Inferior parietal cortex (tissue), 1 donor: Measurements from ENCODE around the gene GFPT2.

Experiments
- DNase-seq: peaks from one replicate; pipeline ENCODE4 v3.0.0-alpha.2; 2016; ENCODE audit errors: extremely low spot score

The GFPT2 gene

DNA sequence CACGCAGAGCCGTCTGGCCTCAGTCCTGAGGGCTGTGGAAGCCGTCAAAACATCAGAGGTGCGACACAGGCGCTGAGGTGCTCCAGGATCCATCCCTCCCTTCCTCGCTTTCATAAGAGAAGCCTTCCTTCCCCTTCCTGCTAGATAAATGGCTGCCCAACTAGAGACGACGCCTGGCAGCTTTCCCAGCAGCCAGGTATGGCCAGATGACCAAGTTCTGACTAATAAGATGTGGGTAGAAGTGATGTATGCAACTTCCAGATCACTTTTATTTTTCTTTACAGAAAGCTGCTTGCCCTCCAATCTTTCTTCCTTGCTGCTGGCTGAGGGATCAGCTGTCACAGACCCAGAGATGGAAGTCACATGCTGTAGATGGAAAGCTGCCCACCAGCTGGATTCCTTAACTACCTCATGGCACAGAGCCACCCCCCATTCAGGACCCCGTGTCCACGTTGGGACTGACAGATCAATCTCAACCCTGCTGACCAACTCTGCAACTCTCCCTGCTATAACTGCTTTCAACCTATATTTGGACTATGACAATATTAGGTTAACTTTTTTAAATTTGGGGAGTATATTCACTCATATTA is 70.0 kb downstream of the GFPT2 start:
- no peak for DNase-seq

DNA sequence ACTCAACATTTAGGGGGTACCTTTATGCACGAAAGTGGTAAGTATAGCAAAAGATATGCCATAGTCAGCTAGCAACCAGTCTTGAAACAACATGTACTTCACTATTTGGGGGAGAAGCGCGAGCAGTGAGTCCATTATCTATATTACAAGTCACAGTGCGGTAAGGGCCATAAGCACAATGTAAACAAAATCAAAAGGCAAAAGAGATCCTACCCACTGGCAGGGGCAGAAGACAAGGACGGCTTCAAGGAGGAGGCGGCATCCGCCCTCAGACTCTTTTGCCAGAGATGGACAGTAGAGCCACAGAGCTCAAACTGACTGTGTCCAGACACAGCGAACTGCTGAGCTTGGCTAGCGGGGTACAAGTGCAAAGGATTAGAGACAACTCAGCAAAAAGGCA is 70.9 kb downstream of the GFPT2 start:
- no peak for DNase-seq

DNA sequence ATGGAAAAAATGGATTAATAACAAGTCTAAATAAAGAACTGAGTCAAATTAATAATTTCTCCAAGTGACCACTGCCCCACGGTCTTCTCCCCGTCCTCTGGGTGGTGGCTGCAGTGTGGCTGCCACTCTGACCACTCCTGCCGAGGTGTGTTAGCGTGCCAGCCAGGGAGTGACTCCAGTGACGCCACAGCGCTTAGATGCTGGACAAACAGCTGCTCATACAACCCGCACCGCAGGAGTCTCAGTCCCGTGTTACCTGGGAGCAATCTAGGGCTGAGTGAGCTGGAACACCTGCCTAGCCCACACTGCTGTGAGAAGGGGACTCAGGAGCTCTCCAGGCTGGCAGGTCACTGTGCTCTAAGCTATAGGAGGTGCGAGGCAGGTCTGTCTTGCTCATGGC is 71.4 kb downstream of the GFPT2 start:
- DNase-seq = no peak

DNA sequence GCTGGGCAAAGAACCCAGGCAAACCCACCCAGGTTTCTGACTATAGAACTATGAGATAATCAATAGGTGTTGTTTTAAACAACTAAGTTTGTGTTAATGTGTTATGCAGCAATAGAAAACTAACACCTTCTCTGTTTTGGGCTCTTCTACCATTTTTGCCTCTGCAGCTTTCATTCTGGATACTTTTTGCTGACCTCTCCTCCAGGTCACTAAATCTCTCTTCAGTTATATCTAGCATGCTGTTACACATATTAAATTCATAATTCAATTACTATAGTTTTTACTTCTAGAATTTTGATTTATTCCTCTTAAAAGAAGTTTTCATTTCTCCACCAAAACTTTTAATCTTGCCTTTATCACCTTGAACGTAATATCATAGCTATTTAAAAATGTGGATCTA is 78.4 kb downstream of the GFPT2 start:
- DNase-seq = no peak

DNA sequence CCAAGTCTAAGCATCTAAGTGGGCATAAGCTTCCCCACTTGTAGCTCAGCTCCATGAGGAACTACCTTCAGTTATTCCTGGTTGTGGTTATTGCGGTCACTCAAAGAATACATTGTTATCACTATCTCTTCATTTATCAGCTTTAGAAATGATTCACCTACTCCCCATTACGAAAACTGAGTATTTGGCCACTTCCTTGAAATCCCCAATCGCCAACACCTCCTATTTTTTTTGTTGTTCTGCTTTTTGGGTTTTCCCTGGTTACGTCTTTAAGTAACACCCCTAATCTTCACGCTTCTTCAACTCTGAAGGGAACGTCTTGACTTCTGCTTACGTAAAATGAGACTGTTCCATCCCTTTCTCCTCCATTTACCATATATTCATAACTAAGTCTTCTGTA is 81.9 kb downstream of the GFPT2 start:
- DNase-seq = no peak

DNA sequence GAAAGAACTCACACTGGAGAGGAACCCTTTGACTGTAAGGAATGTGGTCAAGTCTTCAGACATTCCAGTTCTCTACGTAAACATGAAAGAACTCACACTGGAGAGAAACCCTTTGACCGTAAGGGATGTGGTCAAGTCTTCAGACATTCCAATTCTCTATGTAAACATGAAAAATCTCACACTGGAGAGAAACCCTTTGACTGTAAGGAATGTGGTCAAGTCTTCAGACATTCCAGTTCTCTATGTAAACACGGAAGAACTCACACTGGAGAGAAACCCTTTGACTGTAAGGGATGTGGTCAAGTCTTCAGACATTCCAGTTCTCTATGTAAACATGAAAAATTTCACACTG is 93.9 kb downstream of the GFPT2 start:
- no peak for DNase-seq

DNA sequence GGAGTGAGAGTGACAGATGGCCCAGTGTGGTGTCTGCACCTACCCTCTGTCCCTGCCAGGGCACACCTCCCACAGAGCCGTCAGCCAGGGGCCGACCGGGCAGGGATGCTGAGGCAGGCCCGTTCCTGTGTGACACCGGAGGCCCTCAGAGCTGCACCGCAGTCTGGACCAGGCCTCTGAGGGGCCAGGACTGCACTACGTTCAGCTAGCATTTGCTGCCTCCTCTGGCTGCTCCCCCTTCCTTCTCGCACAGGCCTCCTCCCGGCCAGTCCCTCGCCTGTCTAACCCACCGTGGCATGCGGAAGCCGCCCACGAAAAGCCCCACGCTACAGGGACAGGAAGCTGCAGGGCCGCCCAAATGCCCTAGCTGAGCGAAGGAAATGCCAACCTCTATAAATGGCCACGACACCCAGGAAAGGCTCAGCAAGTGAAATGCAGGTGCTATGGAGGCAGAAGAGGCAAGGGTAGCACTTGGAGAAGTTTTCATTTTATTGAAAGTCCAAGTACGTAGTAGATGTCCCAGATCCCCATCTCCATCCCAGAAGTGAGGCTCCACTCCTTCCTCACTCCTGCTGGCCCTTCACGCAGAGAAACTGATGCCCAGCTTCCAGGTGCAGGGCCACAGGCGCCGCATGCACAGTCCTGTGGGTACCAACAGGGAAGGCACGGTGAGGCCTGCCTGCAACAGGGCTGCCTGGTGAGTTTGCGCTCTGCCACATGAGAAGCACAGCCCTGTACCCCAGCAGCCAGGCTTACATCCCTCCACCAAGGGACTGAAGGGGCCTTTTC is 99.9 kb downstream of the GFPT2 start:
- no peak for DNase-seq

DNA sequence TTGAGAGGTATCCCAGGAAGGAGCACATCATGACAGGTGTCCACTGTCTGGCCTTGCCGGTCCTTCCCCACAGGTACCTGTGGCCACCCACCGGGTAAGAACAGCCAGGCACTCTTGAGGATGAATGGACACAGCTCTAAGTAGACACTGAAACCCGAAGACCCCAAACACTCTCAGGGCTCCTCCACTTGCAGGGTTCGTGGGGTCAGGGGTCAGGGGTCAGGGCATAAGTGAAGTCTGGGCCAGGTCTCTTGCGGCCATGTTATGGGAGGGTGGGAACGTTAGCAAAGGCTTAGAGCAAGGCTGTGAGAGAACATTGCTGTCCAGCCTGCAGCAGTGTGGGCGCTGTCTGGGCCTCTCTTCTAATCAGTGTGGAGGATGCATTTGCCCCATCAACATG is 101.2 kb downstream of the GFPT2 start:
- DNase-seq = no peak

DNA sequence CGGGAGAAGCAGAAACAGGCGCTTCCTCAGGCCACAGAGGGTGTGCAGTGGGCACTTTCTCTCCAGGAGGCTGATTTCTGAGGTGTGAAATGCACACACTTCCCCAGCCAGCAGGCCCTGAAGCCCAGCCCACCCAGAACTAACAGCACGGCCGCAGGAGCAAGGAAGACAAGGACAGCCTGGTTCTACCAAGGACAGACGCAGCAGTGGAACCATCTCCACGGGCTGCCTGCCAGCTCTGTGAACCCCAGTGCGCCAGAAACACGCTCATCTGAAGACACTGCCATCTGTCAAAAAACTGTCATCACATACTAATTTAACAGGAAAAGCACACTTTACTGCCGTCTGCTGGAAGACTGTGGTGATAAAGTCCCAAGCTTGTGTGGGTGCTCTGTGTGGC is 102.0 kb downstream of the GFPT2 start:
- DNase-seq = peak; percentile 20
